Activated CD4-positive, CD25-positive, alpha-beta regulatory T cell treated with anti-CD3 and anti-CD28 coated beads, Interleukin-2, amount 50 U/mL, for 72 hours (primary cell): ENCODE data around the gene AKTIP.
"Not testable (repeated sequence)": the region's sequence is repeated elsewhere in the genome, so short reads cannot be mapped to it uniquely, and the experiment has no call there.

Source experiments
- DNase-seq: peaks from one replicate; pipeline ENCODE4 v3.0.0; 2021

The AKTIP gene

GRCh38 chr16:53515259-53515658 is 12.2 kb upstream of the AKTIP start:
- DNase-seq: no peak

DNA sequence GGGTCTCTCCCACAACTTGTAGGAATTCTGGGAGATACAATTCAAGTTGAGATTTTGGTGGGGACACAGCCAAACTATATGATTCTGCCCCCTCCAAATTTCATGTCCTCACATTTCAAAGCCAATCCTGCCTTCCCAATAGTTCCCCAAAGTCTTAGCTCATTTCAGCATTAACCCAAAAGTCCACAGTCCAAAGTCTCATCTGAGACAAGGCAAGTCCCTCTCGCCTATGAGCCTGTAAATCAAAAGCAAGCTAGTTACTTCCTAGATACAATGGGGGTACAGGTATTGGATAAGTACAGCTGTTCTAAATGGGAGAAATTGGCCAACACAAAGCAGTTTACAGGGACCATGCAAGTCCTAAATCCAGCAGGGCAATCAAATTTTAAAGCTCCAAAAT is 9.8 kb upstream of the AKTIP start:
- DNase-seq: not testable (repeated sequence)

DNA sequence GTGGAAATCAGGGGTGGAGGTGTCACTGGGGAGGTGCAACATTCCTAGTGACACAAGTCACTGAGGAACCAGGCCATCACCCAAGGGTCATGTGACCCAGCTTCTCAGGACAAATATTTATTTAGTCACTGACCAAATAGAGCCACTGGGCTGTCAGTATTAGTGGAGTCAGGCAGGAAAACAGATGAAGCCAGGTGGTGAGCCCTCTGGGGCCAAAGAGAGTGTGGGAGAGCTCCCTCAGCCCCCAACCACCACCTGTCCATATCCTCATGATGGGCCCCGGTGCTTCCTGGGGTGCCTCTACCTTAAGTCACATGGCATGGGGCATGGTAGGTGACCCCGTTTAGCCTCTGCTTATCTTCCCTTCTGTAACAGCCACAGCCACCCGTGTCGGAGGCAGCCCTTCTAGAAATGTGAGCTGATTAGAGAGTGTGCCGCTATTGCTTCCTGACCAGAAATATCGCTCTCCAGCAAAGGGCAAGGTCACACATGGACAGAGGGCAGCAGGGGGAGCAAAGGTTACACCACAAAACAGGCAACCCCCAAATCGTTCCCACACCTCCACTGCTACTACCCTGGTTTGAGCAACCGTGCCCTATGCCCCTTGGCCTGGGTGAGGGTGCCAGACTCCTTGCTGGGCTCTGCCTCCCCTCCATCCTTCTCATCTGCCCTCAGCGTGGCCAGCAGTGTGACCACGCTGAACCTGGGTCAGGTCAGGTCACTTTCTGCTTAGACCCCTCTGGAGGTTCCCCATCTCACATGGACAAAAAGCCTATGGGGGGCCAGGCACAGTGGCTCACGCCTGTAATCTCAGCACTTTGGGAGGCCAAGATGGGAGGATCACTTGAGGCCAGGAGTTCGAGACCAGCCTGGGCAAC is 8.6 kb upstream of the AKTIP start:
- DNase-seq: no peak

DNA sequence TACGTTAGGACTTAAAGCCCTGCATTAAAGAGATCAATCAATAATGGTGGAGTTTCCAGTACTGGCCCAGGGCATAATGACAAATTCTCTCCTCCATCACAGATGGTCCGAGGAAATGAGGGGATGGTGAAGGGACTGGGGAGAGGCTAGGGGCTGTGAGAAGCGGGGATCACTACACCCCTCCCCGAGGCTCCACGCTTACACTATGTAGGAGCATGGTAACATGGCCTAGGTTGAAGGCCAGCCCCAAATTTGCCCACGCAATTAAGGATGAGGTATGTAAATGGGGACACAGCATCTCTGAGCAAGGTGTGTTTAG is 8.0 kb upstream of the AKTIP start:
- DNase-seq: no peak

- no peak for DNase-seq
Measured at GRCh38 chr16:53510704-53511070, 7.7 kb upstream of the AKTIP start.

DNA sequence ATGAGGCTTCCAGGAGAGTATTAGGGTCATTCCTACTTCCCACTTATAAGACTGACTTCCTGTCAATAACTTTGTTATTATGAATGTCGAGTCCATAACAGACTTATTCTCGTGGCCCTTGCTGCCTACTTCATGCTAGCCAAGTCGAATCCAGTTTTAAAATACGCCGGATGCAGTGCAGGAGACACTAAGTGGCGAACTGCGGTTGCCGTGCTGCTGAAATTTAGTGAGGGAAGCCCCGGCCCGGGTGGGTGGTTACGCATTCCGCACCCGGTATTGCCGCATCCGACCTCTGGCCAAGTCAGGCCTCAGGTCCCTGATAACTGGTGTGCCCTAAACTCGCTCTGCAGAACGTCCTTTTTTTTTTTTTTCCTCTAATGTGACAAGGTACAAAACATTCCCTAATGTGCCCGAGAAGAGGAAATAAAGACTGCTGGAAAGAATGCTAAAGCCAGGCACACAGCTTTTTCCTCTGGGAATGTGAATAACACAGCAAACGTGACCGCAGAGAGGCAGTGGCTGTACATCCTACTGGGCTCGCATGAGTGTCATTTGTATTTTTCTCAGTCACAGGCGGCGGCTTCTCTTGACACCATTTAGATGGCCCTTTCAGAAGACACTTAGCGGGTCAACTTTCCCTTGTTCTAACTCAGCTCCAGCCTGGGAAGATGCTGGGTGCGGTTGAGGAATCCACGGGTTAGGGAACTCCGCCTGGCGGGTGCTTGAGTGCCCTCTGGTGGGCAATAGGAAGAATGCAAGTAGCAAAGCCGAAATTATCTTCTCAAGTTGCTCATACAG is 7.1 kb upstream of the AKTIP start:
- peak; percentile 53 for DNase-seq

DNA sequence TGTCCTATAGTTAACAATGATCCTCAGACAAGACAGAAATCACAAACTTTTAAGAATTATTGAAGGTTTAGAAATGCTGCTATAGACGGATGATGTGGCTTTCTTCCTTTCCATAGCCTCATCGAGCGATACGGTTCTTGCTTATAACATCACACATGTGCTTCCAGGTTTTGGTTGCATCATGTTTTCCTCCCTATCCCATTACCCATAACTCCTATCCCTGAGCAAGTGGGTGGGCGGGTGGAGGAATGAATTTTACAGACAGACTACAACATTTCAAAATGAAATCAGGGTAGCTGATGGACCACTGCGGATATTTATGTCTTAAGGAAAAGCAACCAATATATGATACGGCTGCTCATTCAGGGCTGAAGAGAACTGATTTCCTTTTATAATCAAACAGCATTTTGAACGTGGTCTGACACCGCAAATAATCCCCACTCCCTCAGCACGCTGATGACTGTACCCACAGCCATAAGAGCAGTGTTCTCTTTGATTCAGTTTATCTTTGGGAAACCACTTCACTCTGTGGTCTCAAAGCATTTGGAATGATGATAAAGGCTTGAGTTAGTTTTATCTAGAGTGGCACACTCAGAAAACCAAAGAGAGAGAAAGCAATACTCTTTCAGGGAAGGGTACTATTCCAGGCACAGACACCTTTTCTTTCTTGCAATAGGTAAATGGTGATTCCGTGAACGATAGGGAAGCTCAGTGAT is 4.6 kb upstream of the AKTIP start:
- DNase-seq: no peak

DNA sequence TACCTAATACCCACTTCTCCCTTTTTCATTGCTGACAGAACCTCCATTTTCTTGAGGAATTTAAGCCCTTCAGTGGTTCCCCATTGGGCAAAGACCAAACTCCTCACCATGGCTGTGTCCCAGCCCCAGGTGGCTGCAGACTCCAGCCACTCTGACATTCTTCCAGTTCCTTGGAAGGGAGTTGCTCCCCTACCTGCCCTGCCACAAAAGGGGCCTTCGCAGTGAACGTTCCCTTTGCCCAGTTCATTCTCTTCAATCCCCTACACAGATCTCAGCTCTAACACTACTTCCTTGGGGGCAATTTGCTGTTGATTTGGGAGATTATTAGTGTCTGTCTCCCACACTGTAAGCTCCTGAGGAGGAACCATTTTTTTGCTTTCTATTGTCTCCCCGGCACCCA is 3.2 kb upstream of the AKTIP start:
- no peak for DNase-seq

- no peak for DNase-seq
Measured at GRCh38 chr16:53504665-53505064, 1.7 kb upstream of the AKTIP start.

- DNase-seq: no peak
Measured at GRCh38 chr16:53503991-53504663, 1.1 kb upstream of the AKTIP start.

DNA sequence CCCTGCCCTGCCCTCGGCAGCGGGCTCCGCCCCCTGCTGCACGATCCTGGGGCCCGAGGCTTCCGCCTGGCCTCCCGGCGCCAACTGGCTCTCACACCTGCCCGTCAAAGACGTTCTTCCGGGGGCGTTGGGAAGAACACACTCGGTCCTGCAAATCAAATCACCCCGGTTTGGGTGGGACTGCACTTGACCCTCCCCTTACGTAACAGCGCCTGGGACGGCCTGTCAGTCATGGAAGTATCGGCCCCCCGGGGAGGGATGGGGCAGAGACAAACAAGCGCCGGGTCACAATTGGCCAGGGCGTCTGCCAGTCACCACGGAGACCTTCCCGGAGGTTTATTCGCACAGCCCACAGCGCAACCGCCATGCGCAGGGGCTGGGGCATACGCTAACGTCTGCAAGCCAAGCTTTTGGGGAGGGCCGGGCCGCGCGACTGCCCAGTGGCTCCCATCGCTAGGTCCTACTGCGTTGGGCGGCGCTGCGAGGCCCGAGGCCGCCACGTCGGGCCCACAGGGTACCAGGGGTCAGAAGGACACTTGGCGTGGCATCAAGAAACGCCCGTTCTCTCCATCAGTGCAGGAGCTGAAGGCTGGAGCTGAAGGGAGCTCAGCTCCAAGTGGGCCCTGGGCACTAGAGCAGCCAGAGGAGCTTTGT is 388 bp upstream of the AKTIP start:
- DNase-seq: peak; percentile 99

DNA sequence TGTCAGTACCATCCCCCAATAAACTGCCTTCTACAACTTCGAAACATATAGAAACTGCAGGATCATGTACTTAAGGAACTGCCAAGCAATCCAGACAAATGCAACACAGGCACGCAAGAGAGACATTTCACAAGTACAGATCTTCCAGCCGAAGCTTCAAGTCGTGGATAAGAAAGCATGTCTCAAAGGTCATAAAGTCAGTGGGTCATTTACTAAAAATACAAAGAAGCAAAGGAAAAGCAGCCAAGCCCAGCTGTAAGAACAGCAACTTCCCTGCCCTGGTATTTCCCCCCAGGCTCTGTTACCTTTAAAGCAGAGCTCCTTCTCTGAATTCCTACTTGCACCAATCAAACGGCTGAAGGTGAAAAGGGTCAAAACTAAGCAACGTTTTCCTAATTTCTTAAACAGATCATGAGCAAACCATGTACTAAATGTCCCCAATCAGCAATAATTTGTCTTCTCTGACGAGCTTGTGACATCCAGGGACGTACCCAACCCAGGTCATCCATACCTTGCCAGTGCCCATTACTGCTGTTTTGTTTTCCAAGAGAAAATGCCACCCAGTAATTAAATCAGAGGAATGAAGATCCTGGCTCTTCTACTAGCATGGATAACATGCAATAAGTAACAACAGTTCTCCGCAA is 1.7 kb downstream of the AKTIP start:
- no peak for DNase-seq

DNA sequence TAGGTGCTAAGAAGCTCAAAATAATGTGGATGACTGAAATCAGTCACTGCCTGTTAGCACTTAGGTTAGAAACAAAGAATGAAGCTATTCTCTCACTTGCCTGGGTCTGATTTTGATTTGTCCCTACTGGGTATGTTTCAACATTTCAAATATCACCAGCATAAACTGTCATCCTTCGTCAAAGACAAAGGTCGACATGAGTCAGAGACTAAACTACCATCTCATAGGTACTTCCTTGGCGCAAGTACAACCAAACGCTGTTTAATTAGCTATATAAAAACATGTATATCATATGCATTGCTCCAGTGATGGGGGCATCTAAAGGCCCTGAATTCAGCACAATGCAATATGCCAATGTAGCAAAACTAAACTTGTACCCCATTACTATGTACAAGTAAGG is 4.0 kb downstream of the AKTIP start:
- DNase-seq: no peak

- no peak for DNase-seq
Measured at GRCh38 chr16:53495325-53495724, 7.7 kb downstream of the AKTIP start.

GRCh38 chr16:53494636-53495035 is 8.4 kb downstream of the AKTIP start:
- DNase-seq: no peak

GRCh38 chr16:53492503-53492902 is 10.5 kb downstream of the AKTIP start:
- DNase-seq: no peak

DNA sequence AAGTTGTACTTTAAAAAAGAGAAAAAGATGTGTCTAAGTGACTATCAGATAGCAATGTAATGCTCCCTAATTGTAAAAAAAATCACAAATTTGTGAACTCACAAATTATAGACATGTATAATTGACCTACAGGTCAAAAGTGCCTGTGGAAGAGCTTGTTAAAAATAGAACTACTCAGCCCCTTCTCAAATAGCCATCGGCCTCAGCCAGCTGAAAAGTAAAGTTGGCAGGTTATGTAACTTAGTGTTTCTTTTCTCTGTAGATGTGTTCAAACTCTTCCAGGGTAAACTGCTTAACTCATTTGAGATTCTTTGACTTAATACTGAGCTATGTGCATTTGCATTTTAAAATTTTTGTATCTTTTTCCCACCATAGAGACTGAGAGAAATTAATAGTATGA is 13.3 kb downstream of the AKTIP start:
- no peak for DNase-seq

DNA sequence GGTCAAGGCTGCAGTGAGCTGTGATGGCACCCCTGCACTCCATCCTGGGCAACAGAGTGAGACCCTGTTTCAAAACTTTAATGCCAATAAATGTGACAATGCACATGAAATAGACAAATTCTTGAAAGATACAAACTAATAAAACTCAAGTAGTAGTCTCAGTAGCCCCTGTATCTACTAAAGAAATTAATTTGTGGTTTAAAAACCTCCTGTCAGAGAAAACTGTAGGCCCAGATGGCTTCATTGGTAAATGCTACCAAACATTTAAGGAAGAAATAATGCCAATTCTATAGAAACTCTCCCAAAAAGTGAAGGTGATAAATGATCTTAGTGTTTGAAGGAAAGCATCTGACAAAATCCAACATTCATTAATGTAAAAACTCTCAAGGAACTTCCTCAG is 16.8 kb downstream of the AKTIP start:
- no peak for DNase-seq

DNA sequence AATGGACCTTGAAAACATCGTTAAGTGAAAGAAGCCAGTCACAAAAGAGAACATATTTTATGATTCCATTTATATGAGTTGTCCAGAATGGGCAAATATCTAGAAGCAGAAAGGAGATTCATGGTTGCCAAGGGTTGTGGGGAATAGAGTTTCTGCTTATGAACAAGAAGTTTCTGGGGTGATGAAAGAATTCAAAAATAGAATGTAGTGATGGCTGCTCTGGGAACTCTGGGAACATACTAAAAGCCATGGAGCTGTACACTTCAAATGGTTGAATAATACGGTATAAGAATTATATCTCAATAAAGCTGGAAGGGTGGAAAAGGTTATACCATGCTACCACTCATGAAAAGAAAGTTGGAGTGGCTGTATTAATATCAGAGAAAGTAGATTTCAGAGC is 18.5 kb downstream of the AKTIP start:
- DNase-seq: no peak

DNA sequence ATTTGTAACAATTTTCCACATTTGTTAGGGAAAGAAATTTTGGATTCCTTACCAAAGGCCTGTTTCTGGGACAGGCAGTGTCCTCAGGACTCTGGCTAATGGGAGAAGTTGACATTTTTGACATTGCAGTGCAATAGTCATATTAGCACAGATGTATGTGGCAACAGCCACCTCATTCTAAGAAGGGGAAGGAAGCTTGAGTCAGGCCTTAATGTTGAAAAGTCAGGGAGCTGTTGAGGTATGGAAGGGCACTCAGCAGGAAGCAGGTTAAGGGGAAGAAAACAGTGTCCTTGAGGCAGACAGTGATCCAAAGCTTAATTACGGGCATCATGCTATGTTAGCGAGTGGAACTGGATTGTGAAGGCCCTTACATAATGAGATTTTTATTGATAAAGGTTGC is 20.9 kb downstream of the AKTIP start:
- no peak for DNase-seq

DNA sequence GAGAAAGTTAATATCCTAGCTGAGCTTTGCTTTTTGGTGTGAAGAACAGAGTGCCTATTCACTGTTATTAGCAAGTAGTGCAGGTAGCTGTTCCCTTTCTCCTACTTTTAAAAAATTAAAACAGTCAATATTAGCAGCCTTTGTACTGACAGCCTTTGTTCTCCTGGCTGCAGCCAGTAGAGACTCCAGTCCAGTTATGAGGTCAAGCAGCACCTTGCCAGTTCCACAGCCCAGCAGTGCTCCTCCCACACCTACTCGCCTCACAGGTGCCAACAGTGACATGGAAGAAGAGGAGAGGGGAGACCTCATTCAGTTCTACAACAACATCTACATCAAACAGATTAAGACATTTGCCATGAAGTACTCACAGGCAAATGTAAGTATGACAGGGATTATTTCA is 22.6 kb downstream of the AKTIP start:
- DNase-seq: no peak

DNA sequence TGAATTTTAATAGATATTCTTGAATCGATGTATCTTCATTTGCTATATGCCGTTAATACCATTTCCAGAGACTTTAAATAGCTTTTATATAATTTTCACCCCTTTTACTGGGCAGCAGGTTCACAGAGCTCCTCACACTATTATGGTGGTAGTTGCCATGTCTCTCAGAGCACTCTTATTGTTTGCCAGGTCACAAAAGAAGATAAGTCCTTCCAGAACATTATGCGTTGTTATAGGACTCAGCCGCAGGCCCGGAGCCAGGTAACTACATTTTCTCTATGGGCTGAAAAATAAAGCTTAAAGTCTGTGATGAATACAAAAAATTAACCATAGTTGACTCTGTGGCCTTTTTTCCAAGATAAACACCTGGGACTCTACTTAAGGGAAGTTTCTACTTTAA is 24.0 kb downstream of the AKTIP start:
- DNase-seq: no peak
